Measurements from ENCODE around the gene ADARB2.

The ADARB2 gene

GRCh38 chr10:1608851-1609647 lies 128.3 kb downstream of the ADARB2 start:
- Histone ChIP-seq H3K27me3 (ENCODE audit: insufficient read depth, low read depth) (no peaks in the 10 kb centered on the region), H2AFZ (ENCODE audit: low read depth) (no peak overlapping the region), H3K4me2 (no peak overlapping the region), H3K27ac (no peak overlapping the region), H4K20me1 (ENCODE audit: insufficient read depth) (no peaks in the 10 kb centered on the region), H3K36me3 (ENCODE audit: insufficient read depth) (no peaks in the 10 kb centered on the region), H3K4me1 (ENCODE audit: low read depth, poor library complexity, severe bottlenecking) (no peaks in the 10 kb centered on the region), H3K4me3 (IDR thresholded peaks at IDR 0.05; ENCODE audit: insufficient read depth, low read depth, low read length) (no peak overlapping the region), H3K79me2 (ENCODE audit: insufficient read depth, low read depth) (no peaks in the 10 kb centered on the region), H3K9ac (no peak overlapping the region)
- TF ChIP-seq CTCF (conservative IDR thresholded peaks at IDR 0.05; ENCODE audit: low read depth, low read length): no peak

DNA sequence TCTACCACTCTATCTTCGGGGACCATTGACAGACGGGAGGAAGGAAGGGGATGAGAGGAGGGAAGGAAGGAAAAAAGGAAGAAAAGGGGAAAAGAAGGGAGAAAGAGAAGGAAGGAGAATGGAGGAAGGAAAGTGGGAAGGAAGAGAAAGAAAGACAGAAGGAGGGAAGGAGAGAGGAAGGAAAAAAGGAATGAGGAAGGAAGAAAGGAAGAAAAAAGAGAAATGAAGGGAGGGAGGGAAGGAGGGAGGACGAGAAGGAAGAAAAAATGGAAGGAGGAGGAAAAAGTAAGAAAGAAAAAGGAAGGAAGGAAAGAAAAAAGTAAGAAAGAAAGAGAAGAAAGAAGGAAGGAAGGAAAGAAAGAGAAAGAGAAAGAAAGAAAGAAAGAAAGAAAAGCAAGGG lies 128.9 kb downstream of the ADARB2 start:
- H2AFZ ChIP-seq (ENCODE audit: low read depth): no peak overlapping the region
- no peaks in the 10 kb centered on the region for H3K79me2 ChIP-seq (ENCODE audit: insufficient read depth, low read depth)
- TF ChIP-seq CTCF (conservative IDR thresholded peaks at IDR 0.05; ENCODE audit: low read depth, low read length): no peak
- no peak overlapping the region for H3K4me2 ChIP-seq
- H3K27ac ChIP-seq: no peak overlapping the region
- no peak overlapping the region for H3K4me3 ChIP-seq (IDR thresholded peaks at IDR 0.05; ENCODE audit: insufficient read depth, low read depth, low read length)
- H3K36me3 ChIP-seq (ENCODE audit: insufficient read depth): no peaks in the 10 kb centered on the region
- no peaks in the 10 kb centered on the region for H4K20me1 ChIP-seq (ENCODE audit: insufficient read depth)
- no peaks in the 10 kb centered on the region for H3K27me3 ChIP-seq (ENCODE audit: insufficient read depth, low read depth)
- H3K4me1 ChIP-seq (ENCODE audit: low read depth, poor library complexity, severe bottlenecking): no peaks in the 10 kb centered on the region
- H3K9ac ChIP-seq: no peak overlapping the region

DNA sequence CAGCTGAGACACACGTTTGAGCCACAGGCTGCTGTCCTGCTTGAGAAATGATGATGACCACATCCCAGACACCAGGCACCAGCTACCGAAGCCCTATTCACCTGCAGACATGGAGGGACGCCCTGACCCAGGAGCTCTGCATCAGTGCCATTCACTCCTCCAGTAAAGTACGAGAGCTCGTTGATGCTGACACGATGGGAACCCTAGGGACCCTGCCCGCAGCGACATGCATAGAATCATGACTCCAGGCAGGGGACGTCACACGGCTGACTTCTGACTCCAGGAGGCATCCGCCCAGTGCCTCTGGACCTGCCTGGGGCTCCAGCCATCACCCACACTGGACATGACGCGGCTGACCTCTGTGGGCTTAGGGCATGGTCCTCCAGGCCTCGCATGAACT lies 129.9 kb downstream of the ADARB2 start:
- H3K4me2 ChIP-seq: no peak overlapping the region
- no peaks in the 10 kb centered on the region for H3K79me2 ChIP-seq (ENCODE audit: insufficient read depth, low read depth)
- H3K4me1 ChIP-seq (ENCODE audit: low read depth, poor library complexity, severe bottlenecking): no peaks in the 10 kb centered on the region
- H4K20me1 ChIP-seq (ENCODE audit: insufficient read depth): no peaks in the 10 kb centered on the region
- H3K27ac ChIP-seq: no peak overlapping the region
- H3K27me3 ChIP-seq (ENCODE audit: insufficient read depth, low read depth): no peaks in the 10 kb centered on the region
- no peaks in the 10 kb centered on the region for H3K36me3 ChIP-seq (ENCODE audit: insufficient read depth)
- H3K9ac ChIP-seq: no peak overlapping the region
- H2AFZ ChIP-seq (ENCODE audit: low read depth): no peak overlapping the region
- no peak overlapping the region for H3K4me3 ChIP-seq (IDR thresholded peaks at IDR 0.05; ENCODE audit: insufficient read depth, low read depth, low read length)
- TF ChIP-seq CTCF (conservative IDR thresholded peaks at IDR 0.05; ENCODE audit: low read depth, low read length): no peak

GRCh38 chr10:1605999-1606940 lies 131.1 kb downstream of the ADARB2 start:
- H3K79me2 ChIP-seq (ENCODE audit: insufficient read depth, low read depth): no peaks in the 10 kb centered on the region
- H3K27me3 ChIP-seq (ENCODE audit: insufficient read depth, low read depth): no peaks in the 10 kb centered on the region

More at GRCh38 chr10:1605999-1606940, 131.1 kb downstream of the ADARB2 start:
- H2AFZ ChIP-seq (ENCODE audit: low read depth): no peak overlapping the region
- H4K20me1 ChIP-seq (ENCODE audit: insufficient read depth): no peaks in the 10 kb centered on the region
- H3K27ac ChIP-seq: no peak overlapping the region
- TF ChIP-seq CTCF (conservative IDR thresholded peaks at IDR 0.05; ENCODE audit: low read depth, low read length): no peak
- no peaks in the 10 kb centered on the region for H3K4me1 ChIP-seq (ENCODE audit: low read depth, poor library complexity, severe bottlenecking)
- no peaks in the 10 kb centered on the region for H3K36me3 ChIP-seq (ENCODE audit: insufficient read depth)
- no peak overlapping the region for H3K4me3 ChIP-seq (IDR thresholded peaks at IDR 0.05; ENCODE audit: insufficient read depth, low read depth, low read length)
- H3K4me2 ChIP-seq: no peak overlapping the region
- no peak overlapping the region for H3K9ac ChIP-seq
